ENCODE measurements around the gene AQP7. TPM values are rescaled to one million over a fixed set of nuclear protein-coding genes. Genes with fewer than 3 reads are reported as not detected.
"Not testable (repeated sequence)": the region's sequence is repeated elsewhere in the genome, so short reads cannot be mapped to it uniquely, and the experiment has no call there.

The AQP7 gene
- 0.59 TPM in 1 of 2 replicates, not detected in the other for total RNA-seq (2021)
- Bru-seq, nascent RNA: percentile 7 among the genes with signal in this experiment
- percentile 10 among the genes with signal in this experiment for BruChase-seq, experiment 1, labeled RNA remaining after a 2-hour chase
- BruChase-seq, experiment 2, labeled RNA remaining after a 6-hour chase: percentile 16 among the genes with signal in this experiment
- long read RNA-seq: 0 reads

DNA sequence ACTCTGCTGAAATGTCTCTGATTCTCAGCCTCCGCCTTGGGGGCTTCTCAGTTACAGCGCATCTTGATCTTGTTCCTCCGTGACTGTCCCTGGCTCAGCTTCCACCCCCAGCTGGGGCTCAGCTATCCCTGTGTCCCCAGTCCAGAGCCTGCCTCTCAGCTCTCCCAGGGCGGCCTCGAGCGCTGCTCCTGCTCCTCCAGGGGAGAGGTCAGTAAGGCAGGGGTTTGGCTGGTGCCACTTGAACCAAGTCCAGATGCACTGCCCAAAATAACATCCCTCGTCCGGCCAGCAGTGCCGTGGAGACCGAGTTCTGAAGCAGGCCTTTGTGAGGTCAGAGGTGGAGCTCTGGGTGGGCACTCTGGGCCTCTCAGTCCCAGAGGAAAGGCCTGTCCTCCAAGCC, at the start of gene AQP7:
TSS of gene AQP7 (minus strand) at position 198 of the 400 bp plus-strand sequence. CDS start 1,306 bp downstream, outside the sequence.
- POLR2A ChIA-PET (ENCODE audit: unreplicated experiment); H3K9me3 ChIP-seq (ENCODE audit: insufficient read depth, low read depth); H3K79me2 ChIP-seq (ENCODE audit: low read depth); H3F3A ChIP-seq (ENCODE audit: insufficient read depth, low read depth); H3K27me3 ChIP-seq (ENCODE audit: insufficient read depth, low read depth); intact Hi-C loops (cut with micrococcal nuclease; ENCODE audit: unreplicated experiment); H2AFZ ChIP-seq; H3K36me3 ChIP-seq (ENCODE audit: low read depth); H3K27ac ChIP-seq; H4K20me1 ChIP-seq (ENCODE audit: insufficient read depth); CTCF ChIA-PET; H3K4me1 ChIP-seq (replicated peaks; ENCODE audit: insufficient read depth); H3K4me3 ChIP-seq; DNase-seq; BruUV-seq (replicated peaks); H3K9me2 ChIP-seq (ENCODE audit: insufficient read depth): not testable (repeated sequence)
- peak within 1 kb of the TSS; percentile 23; the same call in 1 of the 2 replicates for H3K4me2 ChIP-seq

- Histone ChIP-seq H3K79me2 (ENCODE audit: low read depth) (no peaks in the 10 kb centered on the region), H3K4me3 (no peak overlapping the region), H3K9me2 (ENCODE audit: insufficient read depth) (no peaks in the 10 kb centered on the region), H3F3A (ENCODE audit: insufficient read depth, low read depth) (peaks cover 7% of the 10 kb centered on the region; the same call in 1 of the 2 replicates), H3K4me1 (replicated peaks; ENCODE audit: insufficient read depth) (peaks cover 36% of the 10 kb centered on the region), H3K9me3 (ENCODE audit: insufficient read depth, low read depth) (no peaks in the 10 kb centered on the region), H3K4me2 (no peak overlapping the region), H3K36me3 (ENCODE audit: low read depth) (no peaks in the 10 kb centered on the region), H2AFZ (no peak overlapping the region), H4K20me1 (ENCODE audit: insufficient read depth) (no peaks in the 10 kb centered on the region), H3K27me3 (ENCODE audit: insufficient read depth, low read depth) (no peaks in the 10 kb centered on the region), H3K27ac (no peak overlapping the region)
- DNase-seq: no peak
- TF ChIP-seq EZH2 (IDR thresholded peaks at IDR 0.05; ENCODE audit: low read depth): no peak
- TF ChIP-seq, protein P1, sequence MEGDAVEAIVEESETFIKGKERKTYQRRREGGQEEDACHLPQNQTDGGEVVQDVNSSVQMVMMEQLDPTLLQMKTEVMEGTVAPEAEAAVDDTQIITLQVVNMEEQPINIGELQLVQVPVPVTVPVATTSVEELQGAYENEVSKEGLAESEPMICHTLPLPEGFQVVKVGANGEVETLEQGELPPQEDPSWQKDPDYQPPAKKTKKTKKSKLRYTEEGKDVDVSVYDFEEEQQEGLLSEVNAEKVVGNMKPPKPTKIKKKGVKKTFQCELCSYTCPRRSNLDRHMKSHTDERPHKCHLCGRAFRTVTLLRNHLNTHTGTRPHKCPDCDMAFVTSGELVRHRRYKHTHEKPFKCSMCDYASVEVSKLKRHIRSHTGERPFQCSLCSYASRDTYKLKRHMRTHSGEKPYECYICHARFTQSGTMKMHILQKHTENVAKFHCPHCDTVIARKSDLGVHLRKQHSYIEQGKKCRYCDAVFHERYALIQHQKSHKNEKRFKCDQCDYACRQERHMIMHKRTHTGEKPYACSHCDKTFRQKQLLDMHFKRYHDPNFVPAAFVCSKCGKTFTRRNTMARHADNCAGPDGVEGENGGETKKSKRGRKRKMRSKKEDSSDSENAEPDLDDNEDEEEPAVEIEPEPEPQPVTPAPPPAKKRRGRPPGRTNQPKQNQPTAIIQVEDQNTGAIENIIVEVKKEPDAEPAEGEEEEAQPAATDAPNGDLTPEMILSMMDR (conservative IDR thresholded peaks at IDR 0.05): no peak
- no TSS peak for BruUV-seq (replicated peaks)
- CTCF ChIA-PET: no interaction called here
- intact Hi-C loops (cut with micrococcal nuclease; ENCODE audit: unreplicated experiment): loop anchor here (5.0 kb wide), 1 partner anchor 33 kb away; no protein-coding TSS in a partner anchor
- POLR2A ChIA-PET (ENCODE audit: unreplicated experiment): no interaction called here
Measured at GRCh38 chr9:33450621-33451146, 48.3 kb upstream of the AQP7 start.

GRCh38 chr9:33449715-33450114, 47.3 kb upstream of the AQP7 start:
- CTCF ChIA-PET: interaction anchor here (0.8 kb wide), 1 partner anchor 34 kb away, joined by 7 read pairs; no protein-coding TSS in a partner anchor
- DNase-seq: no peak
- Histone ChIP-seq H3K4me3 (no peak overlapping the region), H3K27ac (no peak overlapping the region), H3K9me2 (ENCODE audit: insufficient read depth) (no peaks in the 10 kb centered on the region), H3K79me2 (ENCODE audit: low read depth) (no peaks in the 10 kb centered on the region), H2AFZ (no peak overlapping the region), H3K4me2 (no peak overlapping the region), H3K9me3 (ENCODE audit: insufficient read depth, low read depth) (no peaks in the 10 kb centered on the region), H3F3A (ENCODE audit: insufficient read depth, low read depth) (peaks cover 11% of the 10 kb centered on the region; the same call in 1 of the 2 replicates), H3K27me3 (ENCODE audit: insufficient read depth, low read depth) (no peaks in the 10 kb centered on the region), H3K4me1 (replicated peaks; ENCODE audit: insufficient read depth) (peaks cover 45% of the 10 kb centered on the region), H3K36me3 (ENCODE audit: low read depth) (no peaks in the 10 kb centered on the region), H4K20me1 (ENCODE audit: insufficient read depth) (no peaks in the 10 kb centered on the region)
- POLR2A ChIA-PET (ENCODE audit: unreplicated experiment): no interaction called here
- intact Hi-C loops (cut with micrococcal nuclease; ENCODE audit: unreplicated experiment): loop anchor here (5.0 kb wide), 1 partner anchor 32 kb away; no protein-coding TSS in a partner anchor
- BruUV-seq (replicated peaks): no TSS peak
- TF ChIP-seq, protein P1 (conservative IDR thresholded peaks at IDR 0.05): no peak
- TF ChIP-seq EZH2 (IDR thresholded peaks at IDR 0.05; ENCODE audit: low read depth): no peak
